ENCODE measurements around the gene CLEC4C.
"Not testable (repeated sequence)": the region's sequence is repeated elsewhere in the genome, so short reads cannot be mapped to it uniquely, and the experiment has no call there.

Gene CLEC4C

GRCh38 chr12:7749442-7749841 is 2.3 kb upstream of the CLEC4C start:
- TF ChIP-seq CTCF (conservative IDR thresholded peaks at IDR 0.05; ENCODE audit: low read length) = no peak
- no peak overlapping the region for H3K4me3 ChIP-seq (ENCODE audit: low read length)
- no peak for DNase-seq (ENCODE audit: low read depth)

- no peak overlapping the region for H3K4me3 ChIP-seq (ENCODE audit: low read length)
- no peak for DNase-seq (ENCODE audit: low read depth)
- no peak for TF ChIP-seq CTCF (conservative IDR thresholded peaks at IDR 0.05; ENCODE audit: low read length)
Observed at GRCh38 chr12:7748852-7749251, 1.7 kb upstream of the CLEC4C start.

- no peak overlapping the region for H3K4me3 ChIP-seq (ENCODE audit: low read length)
- TF ChIP-seq CTCF (conservative IDR thresholded peaks at IDR 0.05; ENCODE audit: low read length) = no peak
- DNase-seq (ENCODE audit: low read depth) = no peak
Observed at GRCh38 chr12:7732993-7733392, 14.2 kb downstream of the CLEC4C start.

- no peak for TF ChIP-seq CTCF (conservative IDR thresholded peaks at IDR 0.05; ENCODE audit: low read length)
- H3K4me3 ChIP-seq (ENCODE audit: low read length) = no peak overlapping the region
- DNase-seq (ENCODE audit: low read depth) = no peak
Observed at GRCh38 chr12:7731486-7731885, 15.7 kb downstream of the CLEC4C start.

- not testable (repeated sequence) for H3K4me3 ChIP-seq (ENCODE audit: low read length); DNase-seq (ENCODE audit: low read depth)
Observed at GRCh38 chr12:7730984-7731383, 16.2 kb downstream of the CLEC4C start.

GRCh38 chr12:7729746-7730145 is 17.4 kb downstream of the CLEC4C start:
- no peak for TF ChIP-seq CTCF (conservative IDR thresholded peaks at IDR 0.05; ENCODE audit: low read length)
- DNase-seq (ENCODE audit: low read depth) = peak; percentile 46
- H3K4me3 ChIP-seq (ENCODE audit: low read length) = no peak overlapping the region

GRCh38 chr12:7723926-7724325 is 23.2 kb downstream of the CLEC4C start:
- no peak for TF ChIP-seq CTCF (conservative IDR thresholded peaks at IDR 0.05; ENCODE audit: low read length)
- DNase-seq (ENCODE audit: low read depth) = no peak
- no peak overlapping the region for H3K4me3 ChIP-seq (ENCODE audit: low read length)

Measured in AG10803 (cell line).